ENCODE data around the gene CEACAM16. TPM values are rescaled to one million over a fixed set of nuclear protein-coding genes. Genes with fewer than 3 reads are reported as not detected.
"Not testable (repeated sequence)": the region's sequence is repeated elsewhere in the genome, so short reads cannot be mapped to it uniquely, and the experiment has no call there.

Gene CEACAM16
- total RNA-seq, 1 donor from 2014 or later = not detected

DNA sequence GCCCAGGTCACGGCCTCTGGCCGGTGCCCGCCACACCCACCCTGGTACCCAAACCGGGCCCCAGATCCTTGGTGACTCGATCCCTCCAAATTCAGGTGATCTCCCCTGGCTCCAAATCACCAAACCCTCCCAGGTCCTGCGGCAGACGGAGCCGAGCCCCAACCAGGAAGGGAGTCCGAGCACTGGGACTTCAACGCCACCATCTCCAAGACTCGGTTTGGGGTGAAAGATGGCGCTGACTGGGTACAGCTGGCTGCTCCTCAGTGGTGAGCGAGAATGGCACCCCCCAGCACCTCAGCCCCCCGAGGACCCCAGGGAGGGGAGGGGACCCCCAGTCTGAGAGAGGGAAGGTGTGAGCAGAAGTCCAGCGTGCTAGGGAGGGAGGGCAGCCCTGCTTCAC is 2.3 kb downstream of the CEACAM16 start:
- DNase-seq (ENCODE audit: low spot score in 2 of 2) (no peak), FAIRE-seq (no peak)

DNA sequence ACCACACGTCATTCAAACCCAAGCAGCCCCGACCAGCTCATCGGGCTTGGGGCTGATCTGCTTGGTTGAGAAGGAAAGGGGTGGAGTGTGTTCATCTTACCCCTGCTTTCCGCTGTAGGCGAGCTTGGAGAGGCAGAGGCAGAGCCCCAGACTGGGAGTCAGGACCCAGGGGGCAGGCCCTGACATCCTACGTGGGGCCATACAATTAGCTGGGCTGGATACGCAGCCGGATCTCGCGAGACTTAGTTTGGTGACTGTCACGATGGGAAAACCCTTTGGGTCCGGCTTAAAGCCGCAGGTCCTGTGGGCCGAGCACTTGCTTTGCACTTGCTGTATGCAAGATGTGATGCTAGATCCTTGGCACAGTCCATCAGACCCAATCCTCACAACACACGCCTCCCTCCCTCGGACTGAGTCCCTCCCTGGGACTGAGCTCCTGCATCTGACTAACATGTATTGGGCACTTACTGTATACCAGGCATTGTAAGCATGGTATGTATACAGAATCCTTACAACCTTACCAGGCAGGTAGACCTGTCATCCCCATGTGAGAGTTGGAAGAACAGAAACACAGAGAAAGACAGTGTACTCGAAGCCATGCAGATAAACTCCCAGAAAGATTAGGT is 3.7 kb downstream of the CEACAM16 start:
- FAIRE-seq (no peak), DNase-seq (ENCODE audit: low spot score in 2 of 2) (no peak)

DNA sequence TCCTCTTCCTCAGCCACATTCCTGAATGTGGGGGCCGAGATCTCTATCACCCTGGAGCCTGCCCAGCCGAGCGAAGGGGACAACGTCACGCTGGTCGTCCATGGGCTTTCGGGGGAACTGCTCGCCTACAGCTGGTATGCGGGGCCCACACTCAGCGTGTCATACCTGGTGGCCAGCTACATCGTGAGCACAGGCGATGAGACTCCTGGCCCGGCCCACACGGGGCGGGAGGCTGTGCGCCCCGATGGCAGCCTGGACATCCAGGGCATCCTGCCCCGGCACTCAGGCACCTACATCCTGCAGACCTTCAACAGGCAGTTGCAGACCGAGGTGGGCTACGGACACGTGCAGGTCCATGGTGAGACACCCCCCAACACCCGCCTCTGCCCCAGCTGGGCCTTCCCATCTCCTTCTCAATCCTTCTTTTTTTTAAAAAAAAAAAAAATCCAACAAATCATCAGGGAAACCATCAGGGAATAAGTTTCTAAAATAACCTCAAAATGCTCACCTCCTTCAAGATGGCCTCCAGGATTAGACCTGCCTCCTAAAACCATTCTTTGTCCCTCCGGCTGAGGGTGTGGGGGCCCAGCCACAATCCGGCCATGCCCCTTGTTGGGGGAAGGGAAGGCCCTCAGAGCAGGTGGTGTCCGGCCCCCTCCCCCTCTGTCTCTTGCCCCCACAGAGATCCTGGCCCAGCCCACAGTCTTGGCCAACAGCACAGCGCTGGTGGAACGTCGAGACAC is 4.6 kb downstream of the CEACAM16 start:
- FAIRE-seq (no peak), DNase-seq (ENCODE audit: low spot score in 2 of 2) (no peak)

- FAIRE-seq (no peak), DNase-seq (ENCODE audit: low spot score in 2 of 2) (no peak)
These were observed 6.0 kb downstream of the CEACAM16 start for GRCh38 chr19:44704982-44705381.

DNA sequence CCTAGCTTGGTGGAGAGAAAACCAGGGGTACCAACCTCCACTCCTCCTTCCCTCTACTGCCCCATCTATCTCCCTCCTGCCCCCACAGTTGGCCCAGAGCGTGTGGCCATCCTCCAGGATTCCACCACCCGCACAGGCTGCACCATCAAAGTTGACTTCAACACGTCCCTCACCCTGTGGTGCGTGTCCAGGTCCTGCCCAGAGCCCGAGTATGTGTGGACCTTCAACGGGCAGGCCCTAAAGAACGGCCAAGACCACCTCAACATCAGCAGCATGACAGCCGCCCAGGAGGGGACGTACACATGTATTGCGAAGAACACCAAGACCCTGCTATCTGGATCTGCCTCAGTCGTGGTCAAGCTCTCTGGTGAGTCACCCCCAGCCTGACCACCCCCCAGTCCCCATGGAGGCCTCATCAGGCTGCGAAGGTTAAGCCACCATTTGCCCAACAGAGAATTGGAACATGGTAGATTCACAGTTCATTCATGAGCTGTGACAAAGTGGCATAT is 6.6 kb downstream of the CEACAM16 start:
- DNase-seq (ENCODE audit: low spot score in 2 of 2) (no peak), FAIRE-seq (no peak)

DNA sequence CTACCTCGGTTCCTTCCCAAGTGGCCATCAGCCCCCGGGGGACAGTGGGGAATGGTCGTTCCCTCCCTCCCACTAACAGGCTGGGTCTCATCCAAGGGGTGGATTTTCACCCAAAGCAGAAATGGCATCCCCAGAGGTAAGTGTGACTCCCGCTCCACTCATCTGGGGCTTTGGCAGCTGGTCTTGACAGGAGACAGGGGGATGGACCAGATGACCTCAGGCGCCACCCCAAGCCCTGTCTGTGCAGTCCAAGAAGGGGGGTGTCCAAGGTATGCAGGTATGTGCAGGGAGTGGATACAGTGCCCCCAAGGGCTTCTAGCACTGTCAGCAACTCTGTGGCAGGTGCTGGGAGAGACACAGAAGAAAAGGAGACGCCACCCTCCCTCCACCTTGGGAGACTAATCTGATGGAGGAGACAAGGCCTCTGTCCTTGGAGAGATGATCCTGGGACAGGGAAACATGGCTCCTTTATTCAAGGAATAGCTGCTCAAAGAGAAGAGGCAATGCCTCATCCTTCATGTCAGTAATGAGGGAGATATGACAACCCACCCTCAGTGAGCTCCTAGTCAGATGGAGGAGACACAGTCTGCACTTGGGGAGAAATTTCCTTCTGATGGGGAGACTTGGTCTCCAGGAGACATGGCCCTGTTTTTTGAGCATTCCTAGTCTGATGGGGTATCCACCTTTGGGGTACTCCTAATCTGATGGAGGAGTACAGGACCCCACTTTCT is 7.7 kb downstream of the CEACAM16 start:
- DNase-seq (ENCODE audit: low spot score in 2 of 2) = no peak
- no peak for FAIRE-seq

GRCh38 chr19:44707794-44708193 is 8.8 kb downstream of the CEACAM16 start:
- FAIRE-seq (no peak), DNase-seq (ENCODE audit: low spot score in 2 of 2) (no peak)

- FAIRE-seq (no peak), DNase-seq (ENCODE audit: low spot score in 2 of 2) (no peak)
These were observed 10.0 kb downstream of the CEACAM16 start for GRCh38 chr19:44708940-44709339.

DNA sequence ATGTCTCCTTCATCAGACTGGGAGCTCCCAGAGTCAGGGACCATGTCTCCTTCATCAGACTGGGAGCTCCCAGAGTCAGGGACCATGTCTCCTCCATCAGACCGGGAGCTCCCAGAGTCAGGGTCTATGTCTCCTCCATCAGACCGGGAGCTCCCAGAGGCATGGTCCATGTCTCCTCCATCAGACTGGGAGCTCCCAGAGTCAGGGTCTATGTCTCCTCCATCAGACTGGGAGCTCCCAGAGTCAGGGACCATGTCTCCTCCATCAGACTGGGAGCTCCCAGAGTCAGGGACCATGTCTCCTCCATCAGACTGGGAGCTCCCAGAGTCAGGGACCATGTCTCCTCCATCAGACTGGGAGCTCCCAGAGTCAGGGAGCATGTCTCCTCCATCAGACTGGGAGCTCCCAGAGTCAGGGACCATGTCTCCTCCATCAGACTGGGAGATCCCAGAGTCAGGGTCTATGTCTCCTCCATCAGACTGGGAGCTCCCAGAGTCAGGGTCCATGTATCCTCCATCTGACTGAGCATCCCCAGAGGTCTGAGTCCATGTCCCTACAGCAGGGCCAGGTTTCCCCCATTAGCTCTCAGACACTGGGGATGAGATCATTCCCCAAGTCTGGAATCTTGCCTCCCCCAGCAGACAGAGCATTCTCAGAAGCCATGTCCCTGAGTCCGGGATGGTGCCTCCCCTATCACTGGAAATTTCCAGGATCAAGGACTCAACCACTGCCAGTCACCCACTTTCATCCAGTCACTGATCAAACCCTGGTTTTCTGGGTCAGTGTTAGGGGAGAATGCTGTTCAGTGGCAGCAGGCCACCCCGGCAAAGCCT is 10.7 kb downstream of the CEACAM16 start:
- not testable (repeated sequence) for DNase-seq (ENCODE audit: low spot score in 2 of 2); FAIRE-seq

- FAIRE-seq = no peak
- no peak for DNase-seq (ENCODE audit: low spot score in 2 of 2)
These were observed 11.5 kb downstream of the CEACAM16 start for GRCh38 chr19:44710483-44710882.

GRCh38 chr19:44712864-44713515 is 14.0 kb downstream of the CEACAM16 start:
- no peak for FAIRE-seq

DNA sequence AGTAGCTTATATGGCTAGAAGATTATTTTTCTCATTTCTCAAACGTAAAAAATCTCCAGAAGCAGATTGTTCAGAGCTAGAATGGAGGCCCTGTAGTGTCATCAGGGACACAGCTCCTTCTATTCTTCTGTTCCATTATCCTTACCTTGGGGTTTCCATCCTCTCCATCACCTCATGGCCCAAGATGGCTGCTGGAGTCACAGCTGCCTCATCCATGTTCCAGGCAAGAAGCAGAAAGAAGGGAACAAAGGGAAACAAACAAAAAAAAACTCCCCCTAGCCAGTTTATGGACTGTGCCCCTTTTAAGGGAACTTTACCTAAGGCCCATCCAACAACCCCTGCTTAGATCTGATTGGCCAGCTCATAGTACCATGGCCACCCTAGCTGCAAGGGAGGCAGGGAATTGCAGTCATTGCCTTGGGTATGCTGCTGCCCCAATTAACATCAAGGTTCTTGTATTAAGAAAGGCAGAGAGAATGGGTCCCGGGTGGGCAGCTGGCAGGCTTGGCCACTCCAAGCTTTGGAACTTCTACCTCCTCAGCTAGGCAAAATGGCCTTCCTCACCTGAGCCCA is 15.7 kb downstream of the CEACAM16 start:
- FAIRE-seq = no peak
- DNase-seq (ENCODE audit: low spot score in 2 of 2) = no peak

More at GRCh38 chr19:44712864-44713515, 14.0 kb downstream of the CEACAM16 start:
- DNase-seq (ENCODE audit: low spot score in 2 of 2) = no peak

DNA sequence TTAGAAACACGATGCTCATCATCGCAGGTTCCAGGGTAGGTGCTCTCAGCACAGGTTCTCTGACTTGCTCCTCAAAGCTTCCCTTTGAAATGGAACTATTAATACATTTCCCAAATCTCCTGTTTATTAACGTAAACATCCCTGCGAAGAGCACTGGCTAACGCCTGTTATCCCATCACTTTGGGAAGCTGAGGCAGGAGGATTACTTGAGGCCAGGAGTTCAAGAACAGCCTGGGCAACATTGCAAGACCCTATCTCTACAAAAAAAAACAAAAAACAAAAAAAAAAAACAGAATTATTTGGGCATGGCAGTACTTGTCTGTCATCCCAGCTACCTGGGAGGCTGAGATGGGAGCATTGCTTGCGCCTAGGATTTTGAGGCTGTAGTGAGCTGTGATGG is 18.7 kb downstream of the CEACAM16 start:
- no peak for FAIRE-seq

GRCh38 chr19:44718441-44719261 is 19.7 kb downstream of the CEACAM16 start:
- peak in 1 of 2 donors; percentile 55 for DNase-seq (ENCODE audit: low spot score in 2 of 2)
- no peak for FAIRE-seq

More for the DNA sequence above, 18.7 kb downstream of the CEACAM16 start:
- DNase-seq (ENCODE audit: low spot score in 2 of 2) = no peak

DNA sequence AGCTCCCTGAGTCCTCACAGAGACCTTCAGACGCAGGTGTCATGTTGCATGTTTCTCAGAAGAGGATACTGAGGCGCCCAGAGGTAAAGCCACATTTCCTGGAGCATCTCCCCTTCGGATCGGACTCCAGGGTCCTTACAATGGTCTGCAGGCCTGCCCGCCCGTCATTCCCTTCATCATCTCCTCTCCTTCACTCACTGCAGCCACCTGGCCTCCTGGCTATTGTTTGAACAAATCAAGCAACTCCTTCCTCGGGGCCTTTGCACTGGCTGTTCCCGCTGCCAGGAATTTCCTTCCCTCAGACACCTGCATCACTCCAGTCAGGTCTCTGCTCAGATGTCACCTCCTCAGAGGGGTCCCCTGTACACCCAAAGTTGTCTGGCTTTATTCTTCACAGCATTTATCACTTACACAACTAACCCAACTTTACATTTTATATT is 20.3 kb downstream of the CEACAM16 start:
- no peak for FAIRE-seq
- DNase-seq (ENCODE audit: low spot score in 2 of 2) = no peak

- FAIRE-seq = not testable (repeated sequence)
These were observed 21.4 kb downstream of the CEACAM16 start for GRCh38 chr19:44720396-44720795.

GRCh38 chr19:44720945-44721344 is 22.0 kb downstream of the CEACAM16 start:
- no peak for DNase-seq (ENCODE audit: low spot score in 2 of 2)
- FAIRE-seq = no peak

More at GRCh38 chr19:44720396-44720795, 21.4 kb downstream of the CEACAM16 start:
- not testable (repeated sequence) for DNase-seq (ENCODE audit: low spot score in 2 of 2)

- FAIRE-seq; DNase-seq (ENCODE audit: low spot score in 2 of 2): not testable (repeated sequence)
These were observed 22.4 kb downstream of the CEACAM16 start for GRCh38 chr19:44721369-44721768.

Measured in frontal cortex (tissue), 4 donors.